ENCODE results near the gene SDK1.

The SDK1 gene

DNA sequence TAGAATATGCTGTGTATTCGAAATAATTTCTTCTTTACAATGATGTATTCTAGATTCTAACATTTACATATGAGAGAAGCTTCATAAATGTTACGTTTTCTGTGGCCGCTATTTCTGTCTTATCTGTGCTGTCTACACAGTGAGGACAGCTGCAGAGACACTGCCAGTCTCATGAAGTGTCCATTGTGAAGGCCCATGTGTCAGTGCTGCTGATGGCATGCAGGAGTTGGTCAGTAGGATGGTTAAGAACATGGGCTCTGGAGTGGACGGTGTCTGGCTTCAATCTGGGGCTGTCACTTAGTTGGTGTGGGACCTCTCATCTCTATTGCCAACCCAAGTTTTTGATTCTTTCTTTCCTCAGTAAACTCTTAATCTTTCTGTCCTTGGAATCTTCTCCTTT lies 137.3 kb downstream of the SDK1 start:
- ATAC-seq (ENCODE audit: low read depth): no peak

DNA sequence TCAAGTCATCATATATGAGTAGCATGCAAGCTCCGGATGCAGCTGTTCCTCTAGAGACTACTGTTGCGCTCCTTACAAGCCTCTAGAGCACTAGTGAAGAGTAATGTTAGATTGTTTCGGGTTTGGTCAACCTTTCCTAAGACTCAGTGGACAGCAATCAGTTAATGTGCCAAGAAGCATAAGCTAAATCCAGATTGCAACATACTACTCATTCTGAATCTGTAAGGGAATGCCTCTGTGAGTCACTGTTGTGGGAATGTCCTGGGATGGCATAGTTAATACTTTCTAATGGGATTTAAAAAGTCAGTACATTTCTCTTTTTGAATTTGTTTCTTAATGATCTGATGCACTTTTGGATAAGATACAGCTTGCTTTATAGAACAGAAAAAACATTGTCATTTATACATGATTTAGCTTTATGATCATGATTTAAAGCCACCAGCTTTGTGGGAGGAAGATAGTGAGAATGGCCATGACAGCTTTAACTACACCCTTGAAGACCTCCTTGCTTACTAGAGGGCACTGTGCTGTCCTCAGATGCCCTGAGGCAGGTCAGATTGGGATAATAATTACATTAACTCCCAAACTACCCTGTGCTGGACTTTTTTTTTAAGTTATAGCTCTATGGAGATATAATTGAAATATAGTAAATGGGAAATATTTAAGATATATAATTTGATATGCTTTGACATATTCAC lies 138.4 kb downstream of the SDK1 start:
- Histone ChIP-seq H3K36me3 (ENCODE audit: low read depth) (0 out of 2 replicates have a peak, but pooled peaks cover 4% of the 10 kb centered on the region), H3K4me1 (ENCODE audit: insufficient read depth, poor library complexity, severe bottlenecking) (peaks cover 34% of the 10 kb centered on the region), H3K9me3 (ENCODE audit: severe bottlenecking) (no peaks in the 10 kb centered on the region), H3K27me3 (ENCODE audit: insufficient read depth, poor library complexity, severe bottlenecking) (no peaks in the 10 kb centered on the region), H3K4me3 (ENCODE audit: severe bottlenecking) (no peak overlapping the region), H3K27ac (ENCODE audit: poor library complexity, severe bottlenecking) (peak overlapping the region; percentile 89)
- DNase-seq (ENCODE audit: low spot score) (no peak), ATAC-seq (ENCODE audit: low read depth) (peak; percentile 88)
- TF ChIP-seq, protein P1, sequence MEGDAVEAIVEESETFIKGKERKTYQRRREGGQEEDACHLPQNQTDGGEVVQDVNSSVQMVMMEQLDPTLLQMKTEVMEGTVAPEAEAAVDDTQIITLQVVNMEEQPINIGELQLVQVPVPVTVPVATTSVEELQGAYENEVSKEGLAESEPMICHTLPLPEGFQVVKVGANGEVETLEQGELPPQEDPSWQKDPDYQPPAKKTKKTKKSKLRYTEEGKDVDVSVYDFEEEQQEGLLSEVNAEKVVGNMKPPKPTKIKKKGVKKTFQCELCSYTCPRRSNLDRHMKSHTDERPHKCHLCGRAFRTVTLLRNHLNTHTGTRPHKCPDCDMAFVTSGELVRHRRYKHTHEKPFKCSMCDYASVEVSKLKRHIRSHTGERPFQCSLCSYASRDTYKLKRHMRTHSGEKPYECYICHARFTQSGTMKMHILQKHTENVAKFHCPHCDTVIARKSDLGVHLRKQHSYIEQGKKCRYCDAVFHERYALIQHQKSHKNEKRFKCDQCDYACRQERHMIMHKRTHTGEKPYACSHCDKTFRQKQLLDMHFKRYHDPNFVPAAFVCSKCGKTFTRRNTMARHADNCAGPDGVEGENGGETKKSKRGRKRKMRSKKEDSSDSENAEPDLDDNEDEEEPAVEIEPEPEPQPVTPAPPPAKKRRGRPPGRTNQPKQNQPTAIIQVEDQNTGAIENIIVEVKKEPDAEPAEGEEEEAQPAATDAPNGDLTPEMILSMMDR (IDR thresholded peaks at IDR 0.05; ENCODE audit: poor library complexity, severe bottlenecking): peak; percentile 31

More for the DNA sequence above, 137.3 kb downstream of the SDK1 start:
- no peak for DNase-seq (ENCODE audit: low spot score)
- H3K27me3 ChIP-seq (ENCODE audit: insufficient read depth, poor library complexity, severe bottlenecking): no peaks in the 10 kb centered on the region
- 0 out of 2 replicates have a peak, but pooled peaks cover 4% of the 10 kb centered on the region for H3K36me3 ChIP-seq (ENCODE audit: low read depth)
- no peaks in the 10 kb centered on the region for H3K9me3 ChIP-seq (ENCODE audit: severe bottlenecking)
- peaks cover 34% of the 10 kb centered on the region for H3K4me1 ChIP-seq (ENCODE audit: insufficient read depth, poor library complexity, severe bottlenecking)
- peak overlapping the region; percentile 89 for H3K27ac ChIP-seq (ENCODE audit: poor library complexity, severe bottlenecking)
- no peak overlapping the region for H3K4me3 ChIP-seq (ENCODE audit: severe bottlenecking)
- TF ChIP-seq, protein P1 (IDR thresholded peaks at IDR 0.05; ENCODE audit: poor library complexity, severe bottlenecking): no peak

DNA sequence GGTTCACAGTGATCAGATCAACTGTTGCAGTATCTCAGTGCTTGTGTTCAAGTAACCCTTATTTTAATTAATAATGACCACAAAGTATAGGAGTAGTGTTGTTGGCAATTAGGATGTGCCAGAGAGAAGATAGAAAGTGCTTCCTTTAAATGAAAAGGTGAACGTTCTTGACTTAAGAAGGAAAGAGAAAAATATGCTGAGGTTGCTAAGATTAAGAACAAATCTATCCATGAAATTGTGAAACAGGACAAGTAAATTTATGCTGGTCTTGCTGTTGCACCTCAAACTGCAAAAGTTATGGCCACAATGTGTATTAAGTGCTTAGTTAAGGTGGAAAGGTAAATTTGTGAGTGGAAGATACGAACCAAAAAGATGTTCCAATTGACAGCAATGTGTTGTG lies 139.5 kb downstream of the SDK1 start:
- no peak overlapping the region for H3K4me3 ChIP-seq (ENCODE audit: severe bottlenecking)
- TF ChIP-seq, protein P1 (IDR thresholded peaks at IDR 0.05; ENCODE audit: poor library complexity, severe bottlenecking): no peak
- DNase-seq (ENCODE audit: low spot score): no peak
- peaks cover 34% of the 10 kb centered on the region for H3K4me1 ChIP-seq (ENCODE audit: insufficient read depth, poor library complexity, severe bottlenecking)
- no peak for ATAC-seq (ENCODE audit: low read depth)
- no peaks in the 10 kb centered on the region for H3K27me3 ChIP-seq (ENCODE audit: insufficient read depth, poor library complexity, severe bottlenecking)
- H3K36me3 ChIP-seq (ENCODE audit: low read depth): 0 out of 2 replicates have a peak, but pooled peaks cover 4% of the 10 kb centered on the region
- H3K9me3 ChIP-seq (ENCODE audit: severe bottlenecking): peaks cover 3% of the 10 kb centered on the region
- peak overlapping the region; percentile 89 for H3K27ac ChIP-seq (ENCODE audit: poor library complexity, severe bottlenecking)

DNA sequence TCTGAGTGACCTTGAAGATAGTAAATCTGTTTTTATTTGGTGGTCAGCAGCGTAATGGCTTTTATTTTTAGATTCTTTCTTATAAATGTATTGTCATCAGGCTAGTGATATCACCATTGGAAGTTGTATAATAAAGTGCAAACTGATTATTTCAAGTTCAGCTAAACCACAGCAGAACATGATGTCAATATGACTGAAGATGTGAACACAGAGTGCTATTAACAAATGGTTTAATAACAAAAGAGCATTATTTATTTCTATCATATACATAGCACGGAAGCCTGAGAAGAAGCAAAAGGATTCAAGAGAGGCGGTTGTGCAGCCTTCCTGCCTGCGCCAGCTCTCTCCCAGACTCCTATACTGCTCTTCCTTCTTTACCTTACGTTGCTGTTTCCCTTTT lies 142.7 kb downstream of the SDK1 start:
- no peaks in the 10 kb centered on the region for H3K27me3 ChIP-seq (ENCODE audit: insufficient read depth, poor library complexity, severe bottlenecking)
- H3K9me3 ChIP-seq (ENCODE audit: severe bottlenecking): peaks cover 11% of the 10 kb centered on the region
- no peak overlapping the region for H3K27ac ChIP-seq (ENCODE audit: poor library complexity, severe bottlenecking)
- H3K4me3 ChIP-seq (ENCODE audit: severe bottlenecking): no peak overlapping the region
- ATAC-seq (ENCODE audit: low read depth): no peak
- TF ChIP-seq, protein P1 (IDR thresholded peaks at IDR 0.05; ENCODE audit: poor library complexity, severe bottlenecking): no peak
- H3K4me1 ChIP-seq (ENCODE audit: insufficient read depth, poor library complexity, severe bottlenecking): peaks cover 11% of the 10 kb centered on the region
- DNase-seq (ENCODE audit: low spot score): no peak
- peaks cover 4% of the 10 kb centered on the region; the same call in 1 of the 2 replicates for H3K36me3 ChIP-seq (ENCODE audit: low read depth)

DNA sequence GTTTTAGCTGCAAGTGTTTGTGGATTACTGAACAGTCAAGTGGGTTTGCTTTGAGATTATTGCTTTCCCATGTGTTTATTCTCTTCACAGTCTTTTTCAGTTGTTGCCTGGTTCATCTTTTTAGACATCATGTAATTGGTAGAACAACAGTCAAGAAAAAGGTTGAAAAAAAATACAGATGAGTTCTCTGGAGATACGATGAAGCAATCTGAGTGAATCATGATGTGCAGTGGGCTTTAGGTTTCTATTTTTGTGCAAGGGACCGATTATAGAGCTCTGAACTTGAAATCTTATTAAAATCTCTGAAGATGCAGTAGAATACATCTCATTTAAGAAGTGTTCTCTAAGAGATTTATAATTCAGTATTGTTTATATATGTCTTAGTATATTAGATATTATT lies 145.7 kb downstream of the SDK1 start:
- Histone ChIP-seq H3K27me3 (ENCODE audit: insufficient read depth, poor library complexity, severe bottlenecking) (no peaks in the 10 kb centered on the region), H3K9me3 (ENCODE audit: severe bottlenecking) (peaks cover 11% of the 10 kb centered on the region), H3K27ac (ENCODE audit: poor library complexity, severe bottlenecking) (no peak overlapping the region), H3K4me1 (ENCODE audit: insufficient read depth, poor library complexity, severe bottlenecking) (no peaks in the 10 kb centered on the region), H3K36me3 (ENCODE audit: low read depth) (no peaks in the 10 kb centered on the region; the same call in 1 of the 2 replicates), H3K4me3 (ENCODE audit: severe bottlenecking) (no peak overlapping the region)
- no peak for DNase-seq (ENCODE audit: low spot score)
- no peak for ATAC-seq (ENCODE audit: low read depth)
- TF ChIP-seq, protein P1 (IDR thresholded peaks at IDR 0.05; ENCODE audit: poor library complexity, severe bottlenecking): no peak

Measured in RWPE2 (cell line).